ENCODE data around the gene GREB1L.
"Not testable (repeated sequence)": the region's sequence is repeated elsewhere in the genome, so short reads cannot be mapped to it uniquely, and the experiment has no call there.

The GREB1L gene

GRCh38 chr18:21306368-21306767 lies 64.3 kb downstream of the GREB1L start:
- DNase-seq (ENCODE audit: low spot score): no peak

- DNase-seq (ENCODE audit: low spot score): no peak
These were observed 65.5 kb downstream of the GREB1L start for GRCh38 chr18:21307578-21307977.

DNA sequence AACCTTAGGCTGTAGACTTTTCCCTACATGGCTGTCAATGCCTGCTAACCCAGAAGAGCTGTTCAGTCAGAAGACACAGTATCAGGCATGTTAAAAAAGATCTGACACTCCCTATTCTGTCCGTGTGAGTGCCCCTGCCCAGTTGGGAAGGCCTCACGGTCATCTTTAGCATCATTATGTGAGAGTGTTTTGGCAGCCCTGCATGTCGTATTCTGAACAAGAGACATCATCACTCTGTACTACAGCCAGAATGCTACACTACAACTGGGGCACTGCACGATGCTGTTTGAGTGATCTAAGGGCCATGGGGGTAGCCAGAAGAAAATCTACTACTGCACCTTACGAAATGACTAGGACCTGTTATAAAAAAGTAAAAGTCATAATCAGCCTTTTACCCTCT lies 67.2 kb downstream of the GREB1L start:
- no peak for DNase-seq (ENCODE audit: low spot score)

DNA sequence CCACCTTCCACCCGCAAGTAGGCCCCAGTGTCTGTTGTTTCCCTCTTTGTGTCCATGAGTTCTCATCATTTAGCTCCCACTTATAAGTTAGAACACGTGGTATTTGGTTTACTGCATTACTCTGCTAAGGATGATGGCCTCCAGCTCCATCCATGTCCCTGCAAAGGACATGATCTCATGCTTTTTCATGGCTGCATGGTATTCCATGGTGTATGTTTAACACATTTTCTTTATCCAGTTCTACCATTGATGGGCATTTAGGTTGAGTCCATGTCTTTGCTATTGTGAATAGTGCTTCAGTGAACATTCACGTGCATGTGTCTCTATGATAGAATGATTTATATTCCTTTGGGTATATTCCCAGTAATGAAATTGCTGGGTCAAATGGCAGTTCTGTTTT lies 69.9 kb downstream of the GREB1L start:
- DNase-seq (ENCODE audit: low spot score): not testable (repeated sequence)

- no peak for DNase-seq (ENCODE audit: low spot score)
These were observed 71.5 kb downstream of the GREB1L start for GRCh38 chr18:21313576-21313975.

DNA sequence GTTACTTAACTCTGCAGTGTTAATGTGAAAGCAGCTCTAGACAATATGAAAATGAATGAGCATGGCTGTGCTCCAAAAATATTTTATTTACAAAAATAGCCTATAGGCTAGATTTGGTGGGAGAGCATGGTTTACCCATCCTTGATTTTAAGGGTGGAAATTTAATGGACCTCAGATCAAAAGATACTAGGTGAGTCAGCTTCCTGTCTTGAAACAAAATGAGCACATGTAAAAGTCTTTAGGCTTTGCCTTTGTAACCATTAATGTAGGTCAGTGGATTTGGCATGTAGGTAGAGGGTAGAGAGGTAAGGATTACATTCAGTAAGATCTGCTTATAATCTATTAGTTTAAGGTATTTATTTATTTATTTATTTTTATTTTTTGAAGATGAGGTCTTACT lies 72.7 kb downstream of the GREB1L start:
- DNase-seq (ENCODE audit: low spot score): peak; percentile 44

GRCh38 chr18:21315126-21315525 lies 73.1 kb downstream of the GREB1L start:
- not testable (repeated sequence) for DNase-seq (ENCODE audit: low spot score)

- DNase-seq (ENCODE audit: low spot score): peak; percentile 55
These were observed 73.7 kb downstream of the GREB1L start for GRCh38 chr18:21315741-21316197.

DNA sequence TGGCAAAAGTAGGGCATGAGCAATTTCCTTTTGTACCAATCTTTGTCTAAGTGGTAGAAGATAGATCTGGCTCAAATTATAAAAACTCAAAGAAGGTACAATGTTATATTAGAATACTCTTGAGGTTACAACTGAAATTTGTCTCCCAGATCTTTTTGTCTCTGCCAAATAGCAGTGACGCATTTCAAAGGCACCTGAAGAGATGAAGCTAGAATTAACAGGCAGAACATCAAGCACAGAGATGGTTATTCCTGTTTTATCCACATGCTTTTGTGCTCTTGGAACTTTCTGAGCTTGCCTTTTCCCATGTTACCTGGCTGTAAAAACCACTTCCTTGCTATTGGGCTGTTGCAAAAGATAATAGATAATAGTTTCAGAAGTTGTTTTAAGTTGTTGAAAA lies 74.3 kb downstream of the GREB1L start:
- no peak for DNase-seq (ENCODE audit: low spot score)

- no peak for DNase-seq (ENCODE audit: low spot score)
These were observed 79.7 kb downstream of the GREB1L start for GRCh38 chr18:21321711-21322110.

DNA sequence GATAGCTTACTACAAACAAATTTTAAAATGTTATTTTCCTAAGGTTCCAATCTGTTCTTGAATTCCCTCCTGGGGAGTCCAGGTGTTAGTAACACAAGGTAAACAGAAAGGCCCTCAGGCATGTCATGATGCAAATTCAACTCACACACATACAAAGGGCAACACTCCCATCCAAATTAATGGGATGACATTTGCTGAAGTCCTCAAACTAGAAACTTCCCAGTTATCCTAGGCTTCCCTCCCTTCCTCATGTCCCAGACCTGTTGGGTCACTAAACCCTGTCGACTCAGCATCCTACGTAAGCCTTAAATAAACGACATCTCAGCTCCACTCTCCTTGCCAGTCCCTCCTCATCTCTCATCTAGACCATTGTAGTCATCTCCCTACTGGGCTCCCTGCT lies 85.1 kb downstream of the GREB1L start:
- DNase-seq (ENCODE audit: low spot score): no peak

- DNase-seq (ENCODE audit: low spot score): peak; percentile 89
These were observed 88.2 kb downstream of the GREB1L start for GRCh38 chr18:21330122-21330701.

GRCh38 chr18:21331065-21331464 lies 89.0 kb downstream of the GREB1L start:
- DNase-seq (ENCODE audit: low spot score): no peak

GRCh38 chr18:21335927-21336488 lies 94.0 kb downstream of the GREB1L start:
- DNase-seq (ENCODE audit: low spot score): no peak

DNA sequence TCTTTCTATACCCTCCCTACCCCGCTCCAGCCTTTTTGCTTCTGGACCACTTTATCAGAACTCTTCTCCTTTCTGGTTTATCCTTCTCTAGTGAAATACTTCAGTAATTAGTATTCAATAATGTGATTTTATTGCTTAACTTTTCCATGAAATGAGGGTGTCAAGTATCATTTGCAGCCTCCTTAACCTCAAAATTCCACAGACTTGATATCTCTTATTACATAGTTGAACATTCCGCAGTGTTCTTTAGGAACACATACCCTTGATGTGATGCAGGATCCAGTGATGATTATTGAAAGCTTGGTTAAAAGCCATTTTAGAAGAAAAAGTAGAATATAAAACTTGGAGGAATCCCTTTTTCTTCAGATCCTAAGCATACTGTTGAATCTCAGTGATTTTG lies 94.8 kb downstream of the GREB1L start:
- DNase-seq (ENCODE audit: low spot score): no peak

DNA sequence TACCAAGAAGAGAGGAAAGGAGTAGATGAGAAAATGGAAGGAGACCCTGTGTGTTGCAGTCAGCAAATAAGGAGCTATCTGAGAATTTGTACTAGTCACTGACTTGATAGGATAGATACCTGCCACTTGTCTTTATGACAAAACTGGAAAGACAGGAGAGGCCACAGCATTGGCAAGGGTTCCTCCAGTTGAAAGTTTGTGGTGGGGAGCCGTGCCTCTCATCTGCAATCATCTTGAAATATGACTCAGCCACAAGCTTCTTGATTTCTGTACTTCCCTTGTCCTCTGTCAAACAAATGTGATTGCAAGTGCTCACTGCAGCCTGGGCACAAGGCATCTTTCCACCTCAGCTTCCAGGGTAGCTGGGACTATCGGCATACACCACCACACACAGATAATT lies 99.1 kb downstream of the GREB1L start:
- DNase-seq (ENCODE audit: low spot score): no peak

- no peak for DNase-seq (ENCODE audit: low spot score)
These were observed 100.3 kb downstream of the GREB1L start for GRCh38 chr18:21342372-21342771.

- no peak for DNase-seq (ENCODE audit: low spot score)
These were observed 102.8 kb downstream of the GREB1L start for GRCh38 chr18:21344860-21345259.

GRCh38 chr18:21345840-21346239 lies 103.8 kb downstream of the GREB1L start:
- DNase-seq (ENCODE audit: low spot score): no peak

DNA sequence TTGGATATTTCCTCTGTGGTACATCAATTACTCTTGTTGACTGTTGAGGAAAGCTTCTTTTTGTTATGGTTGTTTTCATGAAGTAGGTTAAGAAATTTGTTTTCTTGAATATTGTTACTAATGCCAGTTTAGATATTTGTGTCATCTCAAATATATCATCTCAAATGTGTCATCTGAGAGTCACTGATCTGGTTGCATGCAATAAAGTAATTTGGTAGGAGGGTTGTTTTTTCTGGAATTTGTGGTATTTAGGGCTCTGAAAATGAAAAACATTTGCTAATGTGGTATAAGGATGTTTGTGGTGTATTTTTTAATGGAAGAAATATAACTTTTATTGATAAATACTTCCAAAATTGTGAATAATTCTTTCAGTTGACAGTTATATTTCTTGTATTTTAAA lies 117.7 kb downstream of the GREB1L start:
- DNase-seq (ENCODE audit: low spot score): no peak

- DNase-seq (ENCODE audit: low spot score): no peak
These were observed 119.4 kb downstream of the GREB1L start for GRCh38 chr18:21361307-21361880.

- no peak for DNase-seq (ENCODE audit: low spot score)
These were observed 120.8 kb downstream of the GREB1L start for GRCh38 chr18:21362831-21363230.

DNA sequence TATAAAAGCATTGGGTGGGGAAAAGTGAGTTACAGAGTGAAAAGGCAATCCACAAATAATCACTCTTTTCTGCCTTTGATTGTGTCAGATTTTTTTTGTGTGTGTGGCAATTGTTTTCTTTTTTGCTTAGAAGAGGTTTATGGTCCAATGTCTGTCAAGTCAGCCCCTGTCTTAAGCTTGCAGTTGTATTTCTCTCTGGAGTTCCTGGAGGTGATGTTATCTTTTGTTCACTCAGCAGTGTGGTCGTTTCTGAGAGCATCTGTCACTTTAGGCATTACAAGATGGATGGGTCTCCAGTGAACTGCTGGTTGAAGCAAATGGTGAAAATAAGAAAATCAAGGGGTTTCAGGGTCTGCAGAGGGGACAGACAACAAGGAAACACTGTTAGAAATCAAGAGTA lies 121.3 kb downstream of the GREB1L start:
- DNase-seq (ENCODE audit: low spot score): no peak

- no peak for DNase-seq (ENCODE audit: low spot score)
These were observed 122.4 kb downstream of the GREB1L start for GRCh38 chr18:21364471-21364870.
